ENCODE measurements around the gene S100A12. TPM values are rescaled to one million over a fixed set of nuclear protein-coding genes. Genes with fewer than 3 reads are reported as not detected.

Gene S100A12
- total RNA-seq, 2 experiments from 2014 or later, result 4.0 to 5.5 TPM

GRCh38 chr1:153346077-153346723, 29.2 kb downstream of the S100A12 start:
- DNase-seq, result no peak
- peaks cover 32% of the 10 kb centered on the region for H3K27me3 Mint-ChIP-seq

GRCh38 chr1:153345187-153346076, 30.0 kb downstream of the S100A12 start:
- Histone ChIP-seq H3K4me3 (ENCODE audit: low read length) (no peak overlapping the region), H3K36me3 (ENCODE audit: insufficient read depth, low read length) (no peaks in the 10 kb centered on the region), H3K4me1 (ENCODE audit: insufficient read depth, low read length) (peaks cover 25% of the 10 kb centered on the region), H3K27ac (ENCODE audit: low read depth in 1 of 2, low read length in 2 of 2) (no peak overlapping the region), H3K9me3 (ENCODE audit: control insufficient read depth in 1 of 2, insufficient read depth in 1 of 2, low read length in 2 of 2) (no peaks in the 10 kb centered on the region), H3K27me3 (ENCODE audit: control insufficient read depth in 1 of 2, insufficient read depth in 2 of 2, low read length in 2 of 2) (peaks cover 0 to 9% of the 10 kb centered on the region in 2 experiments)
- peaks cover 52% of the 10 kb centered on the region for H3K4me1 Mint-ChIP-seq (ENCODE audit: low read depth)
- TF ChIP-seq CTCF (IDR thresholded peaks at IDR 0.05), result no peak
- H3K36me3 Mint-ChIP-seq (ENCODE audit: low read depth), result no peaks in the 10 kb centered on the region
- H3K27me3 Mint-ChIP-seq, result peaks cover 27% of the 10 kb centered on the region
- H3K4me3 Mint-ChIP-seq, result peak overlapping the region; percentile 62
- H3K9me3 Mint-ChIP-seq, result no peaks in the 10 kb centered on the region
- CTCF ChIA-PET, result no interaction called here
- intact Hi-C loops (cut with DNase I, micrococcal nuclease), result no loop called here
- POLR2A ChIA-PET, result no interaction called here
- ATAC-seq (ENCODE audit: poor library complexity), result peak; percentile 32
- peak in 3 of 14 experiments; percentile 19 to 36 (median 32) for DNase-seq
- peak overlapping the region; percentile 19 for H3K27ac Mint-ChIP-seq

More at GRCh38 chr1:153346077-153346723, 29.2 kb downstream of the S100A12 start:
- no peaks in the 10 kb centered on the region for H3K36me3 ChIP-seq (ENCODE audit: insufficient read depth, low read length)
- peak; percentile 26 for ATAC-seq (ENCODE audit: poor library complexity)
- intact Hi-C loops (cut with DNase I, micrococcal nuclease), result no loop called here
- peak overlapping the region; percentile 19 for H3K27ac Mint-ChIP-seq
- H3K27me3 ChIP-seq (ENCODE audit: control insufficient read depth in 1 of 2, insufficient read depth in 2 of 2, low read length in 2 of 2), result peaks cover 3 to 9% of the 10 kb centered on the region in 2 experiments
- no peaks in the 10 kb centered on the region for H3K36me3 Mint-ChIP-seq (ENCODE audit: low read depth)
- TF ChIP-seq CTCF (IDR thresholded peaks at IDR 0.05), result no peak
- H3K4me1 Mint-ChIP-seq (ENCODE audit: low read depth), result peaks cover 45% of the 10 kb centered on the region
- ChIA-PET POLR2A (no interaction called here), CTCF (no interaction called here)
- peaks cover 25% of the 10 kb centered on the region for H3K4me1 ChIP-seq (ENCODE audit: insufficient read depth, low read length)
- H3K9me3 Mint-ChIP-seq, result no peaks in the 10 kb centered on the region
- H3K27ac ChIP-seq (ENCODE audit: low read depth in 1 of 2, low read length in 2 of 2), result no peak overlapping the region
- peak overlapping the region; percentile 62 for H3K4me3 Mint-ChIP-seq
- H3K9me3 ChIP-seq (ENCODE audit: control insufficient read depth in 1 of 2, insufficient read depth in 1 of 2, low read length in 2 of 2), result no peaks in the 10 kb centered on the region
- H3K4me3 ChIP-seq (ENCODE audit: low read length), result no peak overlapping the region

- no peaks in the 10 kb centered on the region for H3K36me3 ChIP-seq (ENCODE audit: insufficient read depth, low read length)
- Mint-ChIP-seq H3K9me3 (no peaks in the 10 kb centered on the region), H3K27me3 (peaks cover 27% of the 10 kb centered on the region), H3K27ac (no peak overlapping the region), H3K4me1 (ENCODE audit: low read depth) (peaks cover 60% of the 10 kb centered on the region), H3K36me3 (ENCODE audit: low read depth) (no peaks in the 10 kb centered on the region), H3K4me3 (no peak overlapping the region)
- H3K4me3 ChIP-seq (ENCODE audit: low read length), result no peak overlapping the region
- H3K9me3 ChIP-seq (ENCODE audit: control insufficient read depth in 1 of 2, insufficient read depth in 1 of 2, low read length in 2 of 2), result no peaks in the 10 kb centered on the region
- peaks cover 33% of the 10 kb centered on the region for H3K4me1 ChIP-seq (ENCODE audit: insufficient read depth, low read length)
- intact Hi-C loops (cut with DNase I, micrococcal nuclease), result no loop called here
- no peak for ATAC-seq (ENCODE audit: poor library complexity)
- H3K27ac ChIP-seq (ENCODE audit: low read depth in 1 of 2, low read length in 2 of 2), result no peak overlapping the region
- ChIA-PET CTCF (no interaction called here), POLR2A (no interaction called here)
- no peak for DNase-seq
- peaks cover 0 to 9% of the 10 kb centered on the region in 2 experiments for H3K27me3 ChIP-seq (ENCODE audit: control insufficient read depth in 1 of 2, insufficient read depth in 2 of 2, low read length in 2 of 2)
- TF ChIP-seq CTCF (IDR thresholded peaks at IDR 0.05), result no peak
Measured at GRCh38 chr1:153344718-153345025, 30.7 kb downstream of the S100A12 start.

Measured in CD4-positive, alpha-beta T cell (primary cell).